ENCODE data around the gene DPPA3.

DPPA3 gene

GRCh38 chr12:7712841-7713442 lies 1.7 kb downstream of the DPPA3 start:
- Histone ChIP-seq H4K20me1 (ENCODE audit: insufficient read depth, low read length) (no peaks in the 10 kb centered on the region), H3F3A (ENCODE audit: insufficient read depth, low read length) (no peaks in the 10 kb centered on the region), H3K9me2 (ENCODE audit: low read depth, low read length) (no peaks in the 10 kb centered on the region), H3K9me3 (ENCODE audit: low read length) (no peaks in the 10 kb centered on the region), H2AFZ (ENCODE audit: low read length) (no peak overlapping the region), H3K27ac (ENCODE audit: low read depth, low read length, poor library complexity, severe bottlenecking) (no peak overlapping the region), H3K9ac (ENCODE audit: low read length) (no peak overlapping the region), H3K36me3 (ENCODE audit: insufficient read depth, low read length) (no peaks in the 10 kb centered on the region), H3K79me2 (ENCODE audit: insufficient read depth, low read length) (no peaks in the 10 kb centered on the region), H3K4me3 (ENCODE audit: low read depth, low read length, poor library complexity, severe bottlenecking) (no peak overlapping the region), H3K4me2 (ENCODE audit: low read length) (no peak overlapping the region), H3K4me1 (ENCODE audit: insufficient read depth, low read length, severe bottlenecking) (no peaks in the 10 kb centered on the region), H3K27me3 (ENCODE audit: insufficient read depth, low read length) (no peaks in the 10 kb centered on the region; the same call in 1 of the 2 replicates)
- no peak for TF ChIP-seq CTCF (IDR thresholded peaks at IDR 0.05; ENCODE audit: low read length)
- no peak for TF ChIP-seq EZH2 (IDR thresholded peaks at IDR 0.05; ENCODE audit: borderline replicate concordance, low read length)

GRCh38 chr12:7716381-7716780 lies 5.1 kb downstream of the DPPA3 start:
- Histone ChIP-seq H3K4me1 (ENCODE audit: insufficient read depth, low read length, severe bottlenecking) (no peaks in the 10 kb centered on the region), H3K9me3 (ENCODE audit: low read length) (no peaks in the 10 kb centered on the region), H3K9me2 (ENCODE audit: low read depth, low read length) (no peaks in the 10 kb centered on the region), H3K27me3 (ENCODE audit: insufficient read depth, low read length) (no peaks in the 10 kb centered on the region), H2AFZ (ENCODE audit: low read length) (no peak overlapping the region), H3K79me2 (ENCODE audit: insufficient read depth, low read length) (no peaks in the 10 kb centered on the region), H3K36me3 (ENCODE audit: insufficient read depth, low read length) (no peaks in the 10 kb centered on the region), H3K4me3 (ENCODE audit: low read depth, low read length, poor library complexity, severe bottlenecking) (no peak overlapping the region), H4K20me1 (ENCODE audit: insufficient read depth, low read length) (no peaks in the 10 kb centered on the region), H3F3A (ENCODE audit: insufficient read depth, low read length) (no peaks in the 10 kb centered on the region), H3K4me2 (ENCODE audit: low read length) (no peak overlapping the region), H3K27ac (ENCODE audit: low read depth, low read length, poor library complexity, severe bottlenecking) (no peak overlapping the region), H3K9ac (ENCODE audit: low read length) (no peak overlapping the region)
- TF ChIP-seq EZH2 (IDR thresholded peaks at IDR 0.05; ENCODE audit: borderline replicate concordance, low read length) = no peak
- TF ChIP-seq CTCF (IDR thresholded peaks at IDR 0.05; ENCODE audit: low read length) = peak; percentile 39; the same call in 1 of the 2 replicates

- Histone ChIP-seq H3K4me1 (ENCODE audit: insufficient read depth, low read length, severe bottlenecking) (no peaks in the 10 kb centered on the region), H3K9me2 (ENCODE audit: low read depth, low read length) (no peaks in the 10 kb centered on the region), H3K4me3 (ENCODE audit: low read depth, low read length, poor library complexity, severe bottlenecking) (no peak overlapping the region), H3K36me3 (ENCODE audit: insufficient read depth, low read length) (no peaks in the 10 kb centered on the region), H3K27ac (ENCODE audit: low read depth, low read length, poor library complexity, severe bottlenecking) (no peak overlapping the region), H3K9ac (ENCODE audit: low read length) (no peak overlapping the region), H2AFZ (ENCODE audit: low read length) (no peak overlapping the region), H3K9me3 (ENCODE audit: low read length) (no peaks in the 10 kb centered on the region), H3K79me2 (ENCODE audit: insufficient read depth, low read length) (no peaks in the 10 kb centered on the region), H3F3A (ENCODE audit: insufficient read depth, low read length) (no peaks in the 10 kb centered on the region), H3K27me3 (ENCODE audit: insufficient read depth, low read length) (no peaks in the 10 kb centered on the region), H4K20me1 (ENCODE audit: insufficient read depth, low read length) (no peaks in the 10 kb centered on the region), H3K4me2 (ENCODE audit: low read length) (no peak overlapping the region)
- TF ChIP-seq CTCF (IDR thresholded peaks at IDR 0.05; ENCODE audit: low read length) = no peak
- TF ChIP-seq EZH2 (IDR thresholded peaks at IDR 0.05; ENCODE audit: borderline replicate concordance, low read length) = no peak
These were observed 8.9 kb downstream of the DPPA3 start for GRCh38 chr12:7719946-7720730.

Measured in OCI-LY1 (cell line).